GM04504 (cell line): ENCODE measurements around the gene ELAPOR1.

Source experiments
- DNase-seq: peaks from one replicate; pipeline ENCODE4 v3.0.0-alpha.2; 2012; ENCODE audit warnings: low read depth

ELAPOR1 gene

GRCh38 chr1:109094871-109095270 is 19.0 kb upstream of the ELAPOR1 start:
- DNase-seq, result no peak

- DNase-seq, result no peak
These were observed 18.3 kb upstream of the ELAPOR1 start for GRCh38 chr1:109095631-109096030.

- DNase-seq, result no peak
These were observed 17.8 kb upstream of the ELAPOR1 start for GRCh38 chr1:109096120-109096519.

GRCh38 chr1:109099938-109100773 is 13.8 kb upstream of the ELAPOR1 start:
- DNase-seq, result peak; percentile 93

GRCh38 chr1:109104364-109105151 is 9.4 kb upstream of the ELAPOR1 start:
- DNase-seq, result no peak

DNA sequence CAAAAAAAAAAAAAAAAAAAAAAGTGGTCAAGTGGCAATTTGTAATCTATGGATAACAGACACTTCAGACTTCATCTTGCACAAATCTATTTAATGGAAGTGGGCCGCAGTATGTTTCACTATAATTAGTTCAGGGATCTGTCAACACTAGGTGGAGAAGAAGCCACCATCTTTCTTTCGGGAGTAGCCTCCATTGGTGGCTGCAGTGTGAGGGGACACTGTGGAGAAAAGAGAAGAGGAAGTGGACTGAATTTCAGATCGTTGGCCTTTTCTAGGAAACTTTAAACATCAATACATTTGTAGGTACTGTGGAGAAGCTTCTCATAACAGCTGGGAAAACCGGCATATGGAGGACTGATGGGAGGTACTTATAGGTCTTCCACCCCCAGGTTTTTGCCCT is 8.0 kb upstream of the ELAPOR1 start:
- no peak for DNase-seq

DNA sequence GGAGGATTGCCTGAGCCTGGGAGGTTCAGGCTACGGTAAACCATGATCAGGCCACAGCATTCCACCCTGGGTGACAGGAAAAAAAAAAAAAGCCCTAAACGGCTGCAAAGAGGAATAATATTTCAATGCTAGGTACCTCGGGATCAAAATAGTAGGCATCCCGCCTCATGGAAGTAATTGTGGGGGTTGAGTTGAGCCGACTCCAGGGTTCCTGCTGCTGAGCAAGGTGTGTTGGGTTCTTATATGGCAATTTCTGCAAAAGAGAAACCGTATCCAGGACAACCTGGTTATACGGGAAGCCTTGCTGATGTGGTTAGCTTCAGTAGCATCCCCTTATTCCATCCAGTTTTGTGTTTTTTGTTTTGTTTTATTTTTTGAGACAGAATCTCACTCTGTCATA is 6.1 kb upstream of the ELAPOR1 start:
- DNase-seq, result no peak

- DNase-seq, result no peak
These were observed 4.0 kb upstream of the ELAPOR1 start for GRCh38 chr1:109109906-109110305.

DNA sequence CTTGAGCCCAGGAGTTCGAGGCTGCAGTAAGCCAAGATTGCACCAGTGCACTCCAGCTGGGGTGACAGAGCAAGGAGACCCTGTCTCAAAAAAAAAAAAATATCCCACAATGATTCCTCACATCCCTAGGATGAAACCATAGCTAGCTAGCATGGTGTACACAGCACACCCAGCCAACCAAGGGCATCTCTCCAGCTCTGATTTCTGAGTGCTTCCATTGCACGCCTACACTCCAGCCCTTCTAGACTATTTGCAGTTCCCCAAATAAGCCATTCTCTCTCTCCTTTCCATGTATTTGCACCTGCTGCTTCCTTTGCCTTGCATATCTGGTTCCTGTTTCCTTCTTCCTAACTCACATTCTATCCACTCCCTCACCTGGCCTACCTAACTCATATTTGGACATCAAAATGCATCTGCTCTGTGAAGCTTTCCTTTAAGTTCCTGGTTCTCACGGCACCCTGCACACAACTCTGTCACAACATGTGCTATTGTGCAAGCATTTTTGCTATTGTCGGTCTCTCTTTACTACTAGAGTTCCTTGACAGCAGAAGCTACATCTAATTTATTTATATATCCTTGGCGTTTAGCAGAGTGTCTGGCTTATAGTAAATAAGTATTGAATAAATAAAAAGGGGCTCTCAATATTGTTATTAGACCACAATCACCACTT is 2.4 kb upstream of the ELAPOR1 start:
- no peak for DNase-seq

DNA sequence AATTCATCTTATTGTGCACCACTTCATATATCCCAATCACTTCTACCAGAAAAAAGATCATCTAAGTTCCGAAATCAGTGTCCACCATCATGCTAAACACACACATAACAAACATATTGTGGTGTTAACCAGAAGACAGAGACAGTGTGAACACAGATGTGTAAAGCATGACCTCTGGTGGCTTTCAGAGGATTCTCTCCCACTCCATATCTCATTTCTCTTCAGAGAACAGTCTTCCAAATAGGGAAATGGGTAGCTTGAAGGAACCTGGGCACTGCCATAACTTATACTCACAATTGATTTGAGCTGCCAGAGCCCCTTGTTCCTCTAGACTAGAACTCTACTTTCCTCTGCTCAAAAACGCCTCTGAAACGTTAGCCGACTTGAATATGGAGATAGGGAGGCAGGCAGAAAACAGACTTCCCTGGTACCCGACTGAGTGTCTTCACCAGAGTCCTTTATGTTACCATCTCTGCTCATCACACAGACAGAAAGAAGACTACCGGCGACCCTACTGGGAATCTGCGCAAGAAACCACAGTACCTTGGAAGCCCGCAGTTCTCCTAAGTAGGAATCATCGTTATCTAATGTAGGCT is 1.8 kb upstream of the ELAPOR1 start:
- no peak for DNase-seq

DNA sequence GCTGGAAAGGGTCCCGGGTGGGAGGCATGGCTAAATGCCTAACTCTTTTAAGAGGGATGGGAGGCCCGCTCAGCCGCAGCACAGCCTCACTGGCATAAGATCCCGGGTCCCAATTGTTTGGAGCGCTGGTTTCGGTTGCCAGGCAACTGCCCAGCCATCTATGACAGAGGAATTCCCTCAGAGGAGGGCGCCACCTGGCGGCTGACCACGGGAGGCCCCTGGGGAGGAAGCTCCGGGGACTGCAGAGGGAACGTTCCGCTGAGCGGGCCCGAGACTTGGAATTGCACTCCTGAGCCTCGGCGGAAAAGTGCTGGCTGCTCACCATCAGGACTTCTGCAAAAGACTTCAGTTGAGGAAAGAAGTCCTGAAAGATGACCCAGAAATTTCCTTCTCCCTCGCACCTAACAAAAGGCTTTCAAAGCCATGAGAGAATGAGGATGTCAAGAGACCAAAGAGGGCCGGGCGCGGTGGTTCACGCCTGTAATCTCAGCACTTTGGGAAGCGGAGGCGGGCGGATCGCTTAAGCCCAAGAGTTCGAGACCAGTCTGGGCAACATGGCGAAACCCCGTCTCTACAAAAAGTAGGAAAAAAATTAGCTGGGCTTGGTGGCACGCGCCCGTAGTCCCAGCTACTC is 1.1 kb upstream of the ELAPOR1 start:
- DNase-seq, result peak; percentile 69

DNA sequence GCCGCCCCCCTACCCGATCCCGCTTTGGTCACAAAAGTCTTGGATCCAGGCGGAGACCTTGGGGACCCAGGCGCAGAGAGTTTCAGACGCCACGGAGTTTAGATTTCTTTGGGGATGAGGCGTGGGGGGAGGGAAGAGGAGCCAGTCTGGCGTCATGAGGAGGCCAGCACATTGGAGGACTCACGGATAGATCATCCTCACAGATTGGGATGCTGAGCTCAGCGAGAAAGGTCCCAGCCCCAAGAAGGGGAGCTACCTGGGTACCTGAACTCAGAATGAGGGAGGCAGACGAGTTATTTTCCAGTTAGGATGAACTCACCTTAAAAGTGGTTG is 393 bp downstream of the ELAPOR1 start:
- DNase-seq, result no peak

DNA sequence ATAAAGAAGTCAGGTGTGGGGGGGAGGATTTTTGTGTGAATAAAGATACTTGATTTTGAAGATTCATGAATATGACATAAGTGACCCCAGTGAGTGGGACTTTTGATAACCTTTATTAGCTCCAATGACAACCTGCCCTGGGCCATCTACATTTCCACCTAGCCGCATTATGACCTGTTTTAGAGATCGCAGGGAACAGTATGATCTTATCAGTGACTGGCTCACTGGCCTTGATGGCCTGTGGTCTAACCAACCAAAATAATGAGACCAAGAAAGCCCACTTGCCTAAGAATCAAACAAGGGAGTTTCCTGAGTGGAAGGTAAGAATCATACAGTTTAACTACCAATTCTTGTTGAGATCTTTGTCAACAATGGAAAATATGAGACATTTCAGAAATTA is 1.8 kb downstream of the ELAPOR1 start:
- no peak for DNase-seq

GRCh38 chr1:109116286-109116685 is 2.4 kb downstream of the ELAPOR1 start:
- DNase-seq, result no peak

DNA sequence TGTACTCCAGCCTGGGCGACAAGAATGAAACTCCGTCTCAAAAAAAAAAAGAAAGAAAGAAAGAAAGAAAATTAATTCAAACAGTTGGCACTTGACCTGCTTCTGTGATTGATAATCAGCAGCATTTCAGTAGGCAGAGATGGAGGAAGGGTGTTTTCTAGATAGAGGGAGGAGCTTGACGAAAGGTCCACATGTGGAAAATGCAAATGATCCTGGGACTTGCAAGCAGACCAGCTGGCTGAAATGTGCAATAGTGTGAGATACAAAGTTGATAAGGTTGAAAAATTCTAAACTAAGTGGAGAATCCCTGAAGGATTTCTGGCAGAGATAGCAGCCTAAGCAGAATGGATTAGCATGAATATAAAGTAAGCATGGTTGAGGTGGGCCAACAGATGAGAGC is 4.2 kb downstream of the ELAPOR1 start:
- no peak for DNase-seq

- no peak for DNase-seq
These were observed 6.4 kb downstream of the ELAPOR1 start for GRCh38 chr1:109120356-109120755.

DNA sequence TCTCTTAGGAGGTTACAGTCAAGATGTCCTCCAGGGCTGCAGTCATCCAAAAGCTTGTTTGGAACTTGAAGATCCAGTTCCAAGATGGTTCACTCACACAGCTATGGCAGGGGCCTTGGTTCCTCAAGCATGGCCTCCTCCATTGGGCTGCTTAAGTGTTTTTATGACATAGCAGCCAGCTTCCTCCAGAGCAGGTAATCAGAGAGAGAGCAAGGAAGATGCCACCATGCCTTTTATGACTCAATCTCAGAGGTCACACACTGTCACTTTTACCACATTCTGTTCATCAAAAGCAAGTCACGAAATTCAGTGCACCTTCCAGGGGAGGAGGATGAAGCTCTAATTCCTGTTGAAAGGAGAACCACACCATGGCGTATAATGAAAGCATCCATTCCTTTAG is 17.1 kb downstream of the ELAPOR1 start:
- no peak for DNase-seq

- DNase-seq, result no peak
These were observed 17.9 kb downstream of the ELAPOR1 start for GRCh38 chr1:109131800-109132199.

GRCh38 chr1:109133002-109133706 is 19.2 kb downstream of the ELAPOR1 start:
- DNase-seq, result no peak

DNA sequence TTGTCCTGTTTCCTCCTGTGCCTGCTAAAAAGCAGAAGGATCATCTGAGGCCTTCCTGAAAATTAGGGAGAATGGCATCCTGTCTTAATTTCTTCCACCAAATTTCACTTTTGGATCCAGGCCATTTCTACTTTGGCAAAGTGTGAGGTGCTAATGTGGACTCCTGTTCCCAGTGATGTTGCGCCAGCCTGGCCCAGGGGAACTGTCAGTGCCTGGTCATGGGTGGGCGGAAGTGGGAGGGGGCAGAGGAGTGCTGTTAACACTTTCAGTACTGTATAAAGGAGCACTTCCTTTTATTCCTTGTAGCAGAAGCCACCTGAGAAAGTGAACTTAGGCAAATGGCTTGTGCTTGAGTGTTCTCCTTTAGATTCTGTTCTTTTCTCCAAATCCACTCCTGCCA is 19.9 kb downstream of the ELAPOR1 start:
- DNase-seq, result no peak

GRCh38 chr1:109134423-109134822 is 20.5 kb downstream of the ELAPOR1 start:
- no peak for DNase-seq
